ENCODE results near the gene ATR. TPM values are rescaled to one million over a fixed set of nuclear protein-coding genes. Genes with fewer than 3 reads are reported as not detected.
A peak's percentile ranks its signal among the peaks of the same experiment; 100 is the strongest.

Gene ATR
- polyA plus RNA-seq, 3 donors: 6.3 to 16.4 (median 6.6) TPM

DNA sequence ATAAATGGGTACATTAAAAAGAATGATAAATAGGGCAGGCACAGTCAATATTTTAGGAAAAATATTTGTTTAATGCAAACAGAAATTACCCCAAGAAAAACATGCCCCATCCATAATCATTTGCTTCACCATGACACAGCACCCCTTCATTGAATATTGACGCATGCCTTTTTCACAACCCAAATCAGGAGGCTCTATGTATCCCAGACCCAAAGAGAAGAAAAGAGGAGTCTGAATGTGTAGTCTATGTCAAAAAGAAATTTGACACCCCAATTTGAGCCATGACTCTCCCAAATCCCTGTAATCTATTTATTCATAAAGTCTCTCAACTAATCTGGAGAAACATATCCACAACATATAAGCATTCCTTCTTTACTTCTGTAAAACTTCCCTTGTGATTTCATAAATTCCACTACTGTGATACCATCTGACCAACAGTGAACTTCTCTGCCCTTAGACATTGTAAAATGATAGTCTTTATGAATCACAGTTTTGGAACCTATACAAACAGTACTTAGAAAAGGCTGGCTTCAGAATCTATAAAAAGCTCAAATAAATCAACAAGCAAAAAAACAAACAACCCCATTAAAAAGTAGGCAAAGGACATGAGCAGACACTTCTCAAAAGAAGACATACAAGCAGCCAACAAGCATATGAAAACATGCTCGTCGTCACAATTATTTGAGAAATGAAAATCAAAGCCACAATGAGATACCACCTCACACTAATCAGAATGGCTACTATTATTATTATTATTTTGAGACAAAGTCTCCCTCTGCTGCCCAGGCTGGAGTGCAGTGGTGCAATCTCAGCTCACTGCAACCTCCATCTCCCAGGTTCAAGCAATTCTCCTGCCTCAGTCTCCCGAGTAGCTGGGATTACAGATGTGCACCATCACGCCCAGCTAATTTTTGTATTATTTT is 77.3 kb downstream of the ATR start:
- H3K9me3 ChIP-seq (replicated peaks in 1 of 2; ENCODE audit: control insufficient read depth in 1 of 2, insufficient read depth in 1 of 2, low read length in 2 of 2): no peaks in the 10 kb centered on the region
- no peaks in the 10 kb centered on the region for H3K27me3 Mint-ChIP-seq (ENCODE audit: low read depth in 3 of 3)
- peaks cover 46 to 91% of the 10 kb centered on the region in 2 donors for H3K36me3 ChIP-seq (replicated peaks in 1 of 2; ENCODE audit: control insufficient read depth in 1 of 2, insufficient read depth in 2 of 2, low read length in 2 of 2)
- WGBS (ENCODE audit: insufficient coverage): no CpG with 5 or more reads among the region's 5 CpGs
- no peaks in the 10 kb centered on the region for H4K20me1 ChIP-seq (ENCODE audit: insufficient read depth, low read length)
- no peak overlapping the region for H3K9ac ChIP-seq (ENCODE audit: insufficient read depth, low read length, poor library complexity, severe bottlenecking)
- H3K27ac ChIP-seq (ENCODE audit: low read depth in 1 of 2, low read length in 2 of 2): no peak overlapping the region
- H3K27ac Mint-ChIP-seq: peak overlapping the region in 2 of 7 donors; percentile 7 to 13
- no peak overlapping the region for H2AFZ ChIP-seq (ENCODE audit: insufficient read depth, low read depth, low read length, poor library complexity, severe bottlenecking)
- peaks cover 65 to 74% of the 10 kb centered on the region in 2 donors for H3K36me3 Mint-ChIP-seq
- no peak overlapping the region for H3K4me3 Mint-ChIP-seq
- no peak overlapping the region for H3K4me2 ChIP-seq (replicated peaks; ENCODE audit: extremely low read depth, low read length, poor library complexity, severe bottlenecking)
- intact Hi-C loops (cut with micrococcal nuclease): no loop called here
- DNase-seq: no peak
- H3K79me2 ChIP-seq (ENCODE audit: insufficient read depth, low read length): no peaks in the 10 kb centered on the region
- no peaks in the 10 kb centered on the region for H3K27me3 ChIP-seq (ENCODE audit: control insufficient read depth in 2 of 2, insufficient read depth in 2 of 2, low read length in 2 of 2)
- H3K9me3 Mint-ChIP-seq: peaks cover 0 to 7% (median 3%) of the 10 kb centered on the region in 7 donors
- TF ChIP-seq, protein P1, sequence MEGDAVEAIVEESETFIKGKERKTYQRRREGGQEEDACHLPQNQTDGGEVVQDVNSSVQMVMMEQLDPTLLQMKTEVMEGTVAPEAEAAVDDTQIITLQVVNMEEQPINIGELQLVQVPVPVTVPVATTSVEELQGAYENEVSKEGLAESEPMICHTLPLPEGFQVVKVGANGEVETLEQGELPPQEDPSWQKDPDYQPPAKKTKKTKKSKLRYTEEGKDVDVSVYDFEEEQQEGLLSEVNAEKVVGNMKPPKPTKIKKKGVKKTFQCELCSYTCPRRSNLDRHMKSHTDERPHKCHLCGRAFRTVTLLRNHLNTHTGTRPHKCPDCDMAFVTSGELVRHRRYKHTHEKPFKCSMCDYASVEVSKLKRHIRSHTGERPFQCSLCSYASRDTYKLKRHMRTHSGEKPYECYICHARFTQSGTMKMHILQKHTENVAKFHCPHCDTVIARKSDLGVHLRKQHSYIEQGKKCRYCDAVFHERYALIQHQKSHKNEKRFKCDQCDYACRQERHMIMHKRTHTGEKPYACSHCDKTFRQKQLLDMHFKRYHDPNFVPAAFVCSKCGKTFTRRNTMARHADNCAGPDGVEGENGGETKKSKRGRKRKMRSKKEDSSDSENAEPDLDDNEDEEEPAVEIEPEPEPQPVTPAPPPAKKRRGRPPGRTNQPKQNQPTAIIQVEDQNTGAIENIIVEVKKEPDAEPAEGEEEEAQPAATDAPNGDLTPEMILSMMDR (IDR thresholded peaks at IDR 0.05): no peak
- H3K4me1 Mint-ChIP-seq: no peaks in the 10 kb centered on the region
- H3K4me1 ChIP-seq (ENCODE audit: control insufficient read depth in 1 of 2, insufficient read depth in 2 of 2, low read length in 2 of 2): no peaks in the 10 kb centered on the region
- H3K4me3 ChIP-seq (replicated peaks in 1 of 3; ENCODE audit: low read depth in 2 of 3, low read length in 3 of 3): no peak overlapping the region

DNA sequence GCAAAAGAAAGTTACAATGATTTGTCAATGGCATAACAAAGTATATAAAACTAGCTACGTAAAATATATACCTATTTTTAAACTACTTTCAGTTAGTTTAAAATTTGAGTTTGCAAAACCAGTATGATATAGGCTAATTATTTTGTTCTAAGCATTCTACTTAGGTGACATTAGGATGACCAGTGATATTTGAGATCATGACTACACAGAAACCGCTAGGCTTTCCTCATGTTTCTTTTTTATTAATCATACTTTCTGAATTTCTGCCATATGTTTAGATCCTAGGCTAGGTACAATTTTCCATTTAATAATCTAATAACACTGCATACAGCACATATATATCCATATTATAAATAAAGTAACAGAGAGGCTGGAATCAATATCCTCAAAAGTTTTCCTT is 78.3 kb downstream of the ATR start:
- Mint-ChIP-seq H3K4me3 (no peak overlapping the region), H3K9me3 (peaks cover 0 to 7% (median 3%) of the 10 kb centered on the region in 7 donors), H3K27ac (no peak overlapping the region), H3K27me3 (ENCODE audit: low read depth in 3 of 3) (no peaks in the 10 kb centered on the region), H3K4me1 (no peaks in the 10 kb centered on the region), H3K36me3 (peaks cover 64 to 76% of the 10 kb centered on the region in 2 donors)
- Histone ChIP-seq H3K9me3 (replicated peaks in 1 of 2; ENCODE audit: control insufficient read depth in 1 of 2, insufficient read depth in 1 of 2, low read length in 2 of 2) (no peaks in the 10 kb centered on the region), H2AFZ (ENCODE audit: insufficient read depth, low read depth, low read length, poor library complexity, severe bottlenecking) (no peak overlapping the region), H4K20me1 (ENCODE audit: insufficient read depth, low read length) (no peaks in the 10 kb centered on the region), H3K9ac (ENCODE audit: insufficient read depth, low read length, poor library complexity, severe bottlenecking) (no peak overlapping the region), H3K4me2 (replicated peaks; ENCODE audit: extremely low read depth, low read length, poor library complexity, severe bottlenecking) (no peak overlapping the region), H3K4me3 (replicated peaks in 1 of 3; ENCODE audit: low read depth in 2 of 3, low read length in 3 of 3) (no peak overlapping the region), H3K36me3 (replicated peaks in 1 of 2; ENCODE audit: control insufficient read depth in 1 of 2, insufficient read depth in 2 of 2, low read length in 2 of 2) (peaks cover 51 to 91% of the 10 kb centered on the region in 2 donors), H3K79me2 (ENCODE audit: insufficient read depth, low read length) (no peaks in the 10 kb centered on the region), H3K4me1 (ENCODE audit: control insufficient read depth in 1 of 2, insufficient read depth in 2 of 2, low read length in 2 of 2) (no peaks in the 10 kb centered on the region), H3K27ac (ENCODE audit: low read depth in 1 of 2, low read length in 2 of 2) (no peak overlapping the region), H3K27me3 (ENCODE audit: control insufficient read depth in 2 of 2, insufficient read depth in 2 of 2, low read length in 2 of 2) (no peaks in the 10 kb centered on the region)
- TF ChIP-seq, protein P1 (IDR thresholded peaks at IDR 0.05): no peak
- WGBS (ENCODE audit: insufficient coverage): no CpG with 5 or more reads among the region's 2 CpGs
- intact Hi-C loops (cut with micrococcal nuclease): no loop called here
- no peak for DNase-seq

Data from CD14-positive monocyte (primary cell).